ENCODE data around the gene RPAP3.
"Not testable (repeated sequence)": the region's sequence is repeated elsewhere in the genome, so short reads cannot be mapped to it uniquely, and the experiment has no call there.

Gene RPAP3

GRCh38 chr12:47652521-47653234 is 53.2 kb downstream of the RPAP3 start:
- no peak for DNase-seq

- no peak for DNase-seq
These were observed 54.2 kb downstream of the RPAP3 start for GRCh38 chr12:47651368-47652254.

- DNase-seq: no peak
These were observed 55.4 kb downstream of the RPAP3 start for GRCh38 chr12:47650469-47650868.

DNA sequence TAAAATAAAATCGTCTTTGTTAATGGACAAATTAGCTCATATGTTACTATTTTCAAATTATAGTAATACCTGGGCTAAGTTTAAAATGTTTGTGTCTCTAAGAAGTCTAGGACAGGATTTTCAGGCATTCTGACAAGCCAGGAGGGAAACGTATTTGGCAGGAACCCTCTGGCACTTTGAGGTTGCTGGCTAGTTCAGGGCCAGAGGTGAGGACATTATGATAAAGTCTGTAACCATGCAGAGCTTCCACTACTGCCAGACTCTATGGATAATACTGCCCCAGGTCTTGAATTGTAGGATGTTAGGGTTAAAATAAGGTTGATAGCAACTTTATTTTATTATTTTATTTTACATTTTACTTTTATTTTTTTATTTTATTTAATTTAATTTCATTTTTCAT is 56.4 kb downstream of the RPAP3 start:
- DNase-seq: no peak

DNA sequence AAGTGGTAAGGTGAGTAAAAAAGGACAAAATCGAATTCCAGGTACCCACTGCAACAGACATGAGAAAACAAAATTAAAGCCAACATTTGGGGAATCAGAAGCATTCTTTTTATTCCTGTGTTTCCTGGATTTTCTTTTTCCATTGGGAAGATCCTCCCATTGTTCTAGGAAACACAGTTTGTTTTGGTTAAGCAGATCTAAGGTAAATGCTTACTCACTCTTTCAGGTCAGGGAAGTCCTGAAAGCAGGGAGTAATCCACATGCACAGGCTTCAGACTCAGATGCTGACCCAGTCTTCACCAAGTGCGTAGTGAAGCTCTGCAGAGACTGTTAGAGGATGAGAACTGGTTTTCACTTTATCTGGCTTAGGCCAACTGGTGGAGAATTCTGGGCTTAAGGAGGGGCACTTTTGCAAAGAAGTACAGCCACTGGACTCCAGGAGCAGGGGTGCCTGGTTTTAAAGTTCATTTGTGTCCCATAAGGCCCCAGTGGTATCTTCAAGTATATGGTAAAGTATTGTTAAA is 57.7 kb downstream of the RPAP3 start:
- no peak for DNase-seq

GRCh38 chr12:47642310-47642709 is 63.5 kb downstream of the RPAP3 start:
- not testable (repeated sequence) for DNase-seq

GRCh38 chr12:47636908-47637780 is 68.7 kb downstream of the RPAP3 start:
- no peak for DNase-seq

DNA sequence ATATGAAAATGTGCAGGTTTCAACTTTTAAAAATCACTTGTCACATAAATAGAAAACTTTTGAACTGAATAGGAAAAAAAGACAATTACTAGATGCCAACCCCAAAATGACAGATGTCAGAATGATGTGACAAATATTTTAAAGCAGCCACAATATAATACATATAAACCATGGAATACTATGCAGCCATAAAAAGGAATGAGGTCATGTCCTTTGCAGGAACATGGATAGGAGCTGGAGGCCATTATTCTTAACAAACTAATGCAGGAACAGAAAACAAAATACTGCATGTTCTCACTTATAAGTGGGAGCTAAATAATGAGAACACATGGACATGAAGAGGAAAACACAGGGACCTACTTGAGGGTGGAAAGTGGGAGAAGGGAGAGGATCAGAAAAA is 70.1 kb downstream of the RPAP3 start:
- DNase-seq: not testable (repeated sequence)

DNA sequence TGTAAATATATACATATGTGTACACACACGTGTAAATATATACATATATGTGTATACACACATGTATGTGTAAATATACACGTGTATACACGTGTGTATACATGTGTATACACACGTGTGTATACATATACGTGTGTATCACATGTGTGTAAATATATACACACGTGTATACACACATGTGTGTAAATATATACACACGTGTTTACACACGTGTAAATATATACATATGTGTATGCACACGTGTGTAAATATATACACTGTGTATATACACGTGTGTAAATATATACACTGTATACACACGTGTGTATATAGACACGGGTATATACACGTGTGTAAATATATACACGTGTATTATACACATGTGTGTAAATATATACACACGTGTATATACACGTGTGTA is 71.7 kb downstream of the RPAP3 start:
- no peak for DNase-seq

DNA sequence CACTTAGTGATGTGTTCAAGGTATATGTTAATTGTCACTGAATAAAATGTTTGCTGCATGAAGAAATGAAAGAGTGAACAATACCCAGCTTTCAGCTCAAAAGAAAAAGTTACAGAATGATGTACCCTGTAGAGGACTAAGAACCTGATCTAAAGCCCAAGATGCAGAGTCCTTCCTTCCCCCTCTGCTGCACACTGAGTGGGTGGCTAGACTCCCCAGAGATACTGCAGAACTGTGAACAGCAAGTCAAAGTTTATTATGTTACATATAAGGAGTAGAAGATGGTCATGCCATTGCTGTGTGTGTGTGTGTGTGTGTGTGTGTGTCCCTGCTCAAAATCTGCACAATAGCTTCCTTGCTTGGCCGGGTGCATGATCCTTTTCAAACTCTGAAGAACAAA is 83.9 kb downstream of the RPAP3 start:
- no peak for DNase-seq

DNA sequence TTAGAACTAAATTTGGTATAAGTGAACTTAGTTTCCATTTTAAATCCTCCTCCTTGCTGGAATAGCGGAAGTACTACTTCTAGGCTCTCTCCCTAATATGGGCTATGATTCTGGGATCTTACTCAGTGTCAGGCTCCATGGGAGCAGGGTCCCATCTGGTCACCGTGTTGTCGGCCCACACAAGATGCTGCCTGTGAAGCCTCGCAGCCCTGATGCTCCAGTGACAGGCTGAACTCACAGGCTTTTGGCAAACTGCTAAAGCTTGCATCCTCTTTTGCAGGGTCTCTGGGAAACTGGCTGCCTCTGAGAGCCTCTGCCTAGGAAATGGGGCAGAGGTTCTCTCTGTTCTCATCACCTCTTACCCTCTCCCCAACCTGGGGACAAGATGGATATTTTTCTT is 88.4 kb downstream of the RPAP3 start:
- DNase-seq: no peak

- DNase-seq: no peak
These were observed 89.4 kb downstream of the RPAP3 start for GRCh38 chr12:47616440-47616839.

DNA sequence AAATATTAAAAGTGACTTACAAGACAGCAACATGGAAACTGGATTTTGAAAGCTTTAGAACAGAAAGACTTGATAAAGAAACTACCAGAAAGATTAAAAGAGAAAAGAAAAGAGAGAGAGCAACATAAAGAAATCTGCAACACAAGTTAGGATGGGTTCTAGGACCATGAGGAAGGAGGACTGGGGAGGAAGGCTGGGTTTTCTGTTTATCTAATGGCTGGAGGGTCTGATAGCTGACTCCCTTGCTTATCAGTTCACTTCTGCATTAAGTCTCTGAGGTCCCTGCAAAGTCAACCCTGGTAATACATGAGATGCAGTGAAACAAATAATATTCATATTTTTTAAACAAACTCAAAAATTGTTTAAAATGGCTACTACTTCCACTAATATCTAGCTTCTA is 90.1 kb downstream of the RPAP3 start:
- DNase-seq: no peak

- no peak for DNase-seq
These were observed 91.3 kb downstream of the RPAP3 start for GRCh38 chr12:47614521-47614920.

DNA sequence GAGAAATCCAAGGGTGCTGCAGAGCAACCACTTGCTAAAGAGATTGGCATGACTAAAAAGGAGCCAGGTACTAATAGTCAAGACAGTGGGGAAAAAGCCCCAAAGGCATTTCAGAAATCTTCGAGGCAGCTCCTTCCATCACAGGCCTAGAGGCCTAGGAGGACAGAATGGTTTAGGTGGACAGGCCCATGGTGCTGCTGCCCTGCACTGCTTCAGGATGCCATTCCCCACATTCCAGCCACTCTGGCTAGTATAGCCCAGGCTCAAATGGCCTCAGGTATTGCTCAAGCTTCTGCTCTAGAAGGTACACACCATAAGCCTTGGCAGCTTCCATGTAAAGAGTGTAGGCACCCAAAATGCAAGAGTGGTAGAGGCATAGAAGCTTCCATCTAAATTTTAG is 92.9 kb downstream of the RPAP3 start:
- no peak for DNase-seq

DNA sequence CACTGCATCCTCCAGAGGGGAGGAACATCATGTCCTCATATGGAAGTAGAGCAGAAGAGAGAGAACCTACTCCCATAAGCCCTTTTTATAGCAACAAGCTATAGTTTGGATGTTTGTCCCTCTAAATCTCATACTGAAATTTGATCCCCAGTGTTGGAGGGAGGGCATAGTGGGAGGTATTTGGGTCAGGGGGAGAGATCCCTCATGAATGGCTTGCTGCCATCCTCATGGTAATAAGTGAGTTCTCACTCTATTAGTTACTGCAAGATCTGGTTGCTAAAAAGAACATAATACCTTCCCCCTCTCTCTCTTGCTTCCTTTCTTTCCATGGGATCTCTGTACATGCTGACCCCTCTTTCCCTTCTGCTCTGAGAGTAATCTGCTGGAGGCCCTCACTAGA is 93.9 kb downstream of the RPAP3 start:
- DNase-seq: no peak
